ENCODE data around the gene S100A11. TPM values are rescaled to one million over a fixed set of nuclear protein-coding genes. Genes with fewer than 3 reads are reported as not detected.

The S100A11 gene
- total and polyA plus RNA-seq, 9 of the 15 experiments (the other 6 are each of a cell fraction or from before 2014, with no cell fraction given), result 131 to 808 (median 235) TPM

- TF ChIP-seq ZNF140 (CRISPR knock-in tag; IDR thresholded peaks at IDR 0.05) (no peak), FOXP4 (CRISPR knock-in tag; IDR thresholded peaks at IDR 0.05; ENCODE audit: borderline replicate concordance) (no peak), KDM2B (CRISPR knock-in tag; IDR thresholded peaks at IDR 0.05) (no peak), SMC3 (conservative IDR thresholded peaks at IDR 0.05; ENCODE audit: insufficient read depth, low read depth, low read length) (peak; percentile 92), PPARD (CRISPR knock-in tag; IDR thresholded peaks at IDR 0.05) (no peak), ZNF717 (CRISPR knock-in tag; IDR thresholded peaks at IDR 0.05) (no peak), XRCC3 (IDR thresholded peaks at IDR 0.05) (no peak), MCM7 (IDR thresholded peaks at IDR 0.05) (no peak), ZNF75A (CRISPR knock-in tag; IDR thresholded peaks at IDR 0.05) (no peak), POLR2AphosphoS5 (IDR thresholded peaks at IDR 0.05; ENCODE audit: control insufficient read depth, insufficient read depth, low read depth, low read length) (no peak), TFE3 (CRISPR knock-in tag; IDR thresholded peaks at IDR 0.05) (peak; percentile 76), C11orf30 (IDR thresholded peaks at IDR 0.05; ENCODE audit: low read depth) (no peak), RAD21 (CRISPR knock-in tag; conservative IDR thresholded peaks at IDR 0.05 in 1 of 2, IDR thresholded peaks at IDR 0.05 in 1 of 2) (peak; percentile 89 to 94), NFIC (IDR thresholded peaks at IDR 0.05) (0 out of 2 replicates have a peak, but pooled peaks have one; percentile 14), POLR2A (conservative IDR thresholded peaks at IDR 0.05) (no peak), ZNF165 (CRISPR knock-in tag; IDR thresholded peaks at IDR 0.05; ENCODE audit: borderline replicate concordance) (no peak), CEBPZ (IDR thresholded peaks at IDR 0.05; ENCODE audit: borderline replicate concordance, low read depth, low read length) (no peak), TCF15 (CRISPR knock-in tag; IDR thresholded peaks at IDR 0.05) (no peak), SETDB1 (IDR thresholded peaks at IDR 0.05; ENCODE audit: low read length) (no peak), RBFOX2 (IDR thresholded peaks at IDR 0.05; ENCODE audit: low read depth, low read length) (no peak)
These were observed 34.9 kb downstream of the S100A11 start (continued) for GRCh38 chr1:152001631-152002584.
